ENCODE results near the gene FOXN1. TPM values are rescaled to one million over a fixed set of nuclear protein-coding genes. Genes with fewer than 3 reads are reported as not detected.

Gene FOXN1
- total and polyA plus RNA-seq, 2 of the 13 experiments (the other 11 are each of a cell fraction or from before 2014, with no cell fraction given), result 0.01 TPM; not detected in 1

DNA sequence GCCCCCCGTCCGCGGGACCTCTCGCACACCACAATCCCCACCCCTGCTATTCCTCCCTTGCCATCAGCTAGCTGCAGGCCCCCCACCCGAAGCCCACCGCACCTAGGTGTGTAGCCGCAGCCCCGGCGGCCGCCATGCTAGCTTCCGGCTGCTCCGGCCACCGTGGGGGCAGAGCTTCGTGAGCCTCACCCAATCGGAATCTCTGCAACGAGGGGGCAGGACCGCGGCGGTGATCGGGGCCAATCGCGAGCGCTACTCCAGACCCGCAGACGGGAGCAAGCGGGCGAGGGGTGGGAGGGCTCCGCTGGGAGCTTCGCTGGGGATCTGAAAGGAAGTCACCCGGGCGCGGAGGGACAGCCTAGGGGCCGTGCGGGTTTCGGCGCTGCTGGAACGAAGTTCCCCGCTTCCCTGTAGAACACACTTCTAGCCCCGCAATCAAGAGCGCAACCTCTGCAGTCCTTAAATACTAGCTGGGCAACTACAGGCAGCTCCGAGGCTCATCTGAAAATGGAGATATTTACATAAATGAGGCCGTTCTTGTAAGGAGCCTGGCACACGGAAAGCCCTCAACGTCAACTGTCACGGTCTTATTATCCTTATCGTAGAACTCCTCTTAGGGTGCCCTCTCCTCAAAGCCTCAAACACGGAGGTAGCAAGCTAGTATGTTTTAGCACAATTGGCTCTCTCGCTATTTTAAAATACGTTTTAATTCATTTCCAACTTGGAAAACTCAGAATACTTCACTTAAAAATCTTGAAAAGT is 65.4 kb downstream of the FOXN1 start, which contains the start of gene PIGS (continued):
- TF ChIP-seq NONO (IDR thresholded peaks at IDR 0.05), result no peak
- TF ChIP-seq NONO (CRISPR knock-in tag; conservative IDR thresholded peaks at IDR 0.05), result no peak; the same call in 1 of the 2 replicates
- TF ChIP-seq PITX1 (CRISPR knock-in tag; IDR thresholded peaks at IDR 0.05), result peak; percentile 28; the same call in 1 of the 2 replicates
- TF ChIP-seq ZC3H13 (CRISPR knock-in tag; IDR thresholded peaks at IDR 0.05), result no peak
- no peak for TF ChIP-seq ZNF260 (CRISPR knock-in tag; IDR thresholded peaks at IDR 0.05; ENCODE audit: borderline replicate concordance, low read depth)
- TF ChIP-seq PHF20 (CRISPR knock-in tag; IDR thresholded peaks at IDR 0.05), result peak; percentile 77
- TF ChIP-seq ZNF383 (CRISPR knock-in tag; IDR thresholded peaks at IDR 0.05; ENCODE audit: borderline replicate concordance), result no peak
- TF ChIP-seq ZNF737 (CRISPR knock-in tag; IDR thresholded peaks at IDR 0.05; ENCODE audit: borderline replicate concordance), result no peak
- peak; percentile 17; the same call in 1 of the 2 replicates for TF ChIP-seq ZNF232 (CRISPR knock-in tag; IDR thresholded peaks at IDR 0.05; ENCODE audit: borderline replicate concordance)
- TF ChIP-seq PRDM15 (CRISPR knock-in tag; IDR thresholded peaks at IDR 0.05), result no peak
- peak; percentile 78 for TF ChIP-seq POLR2AphosphoS5 (IDR thresholded peaks at IDR 0.05; ENCODE audit: low read depth, low read length)
- no peak for TF ChIP-seq HDAC6 (IDR thresholded peaks at IDR 0.05; ENCODE audit: low read depth, low read length)
- no peak for TF ChIP-seq NCOA5 (CRISPR knock-in tag; IDR thresholded peaks at IDR 0.05)
- TF ChIP-seq ZNF567 (CRISPR knock-in tag; IDR thresholded peaks at IDR 0.05; ENCODE audit: borderline replicate concordance), result no peak
- TF ChIP-seq HMGA1 (CRISPR knock-in tag; conservative IDR thresholded peaks at IDR 0.05), result no peak
- no peak for TF ChIP-seq CHCHD3 (CRISPR knock-in tag; IDR thresholded peaks at IDR 0.05)
- no peak for TF ChIP-seq SETDB1 (CRISPR knock-in tag; IDR thresholded peaks at IDR 0.05; ENCODE audit: borderline replicate concordance)
- TF ChIP-seq ZNF234 (CRISPR knock-in tag; conservative IDR thresholded peaks at IDR 0.05), result no peak
- no peak; the same call in 1 of the 2 replicates for TF ChIP-seq TFAP4 (IDR thresholded peaks at IDR 0.05; ENCODE audit: borderline replicate concordance, low read depth)
- no peak for TF ChIP-seq ZNF615 (CRISPR knock-in tag; IDR thresholded peaks at IDR 0.05; ENCODE audit: borderline replicate concordance)
- TF ChIP-seq MTA1 (CRISPR knock-in tag; IDR thresholded peaks at IDR 0.05; ENCODE audit: borderline replicate concordance), result 0 out of 2 replicates have a peak, but pooled peaks have one; percentile 56

All from HepG2 (cell line).